ENCODE results near the gene LAPTM5.

The LAPTM5 gene

DNA sequence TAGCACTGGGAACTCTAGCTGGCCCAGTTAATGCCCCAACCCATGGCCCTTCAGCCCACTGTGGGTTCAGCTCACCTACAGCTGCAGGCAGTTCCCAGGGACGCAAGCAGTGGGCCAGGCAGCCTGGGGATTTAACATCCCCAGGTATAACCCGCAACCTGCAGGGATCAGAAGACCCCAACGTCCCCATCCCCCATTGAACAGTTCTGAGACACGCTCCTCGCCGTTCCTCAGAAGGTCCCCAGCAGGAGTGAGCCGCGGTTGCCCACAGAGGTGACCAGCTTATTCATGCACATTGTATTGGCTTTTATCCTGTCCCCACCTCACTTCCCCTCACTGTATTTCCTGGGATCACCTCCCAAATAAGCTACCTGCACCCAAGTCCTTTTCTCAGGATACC lies 29.2 kb downstream of the LAPTM5 start:
- no peak for DNase-seq (ENCODE audit: low spot score)
- TF ChIP-seq, protein P1, sequence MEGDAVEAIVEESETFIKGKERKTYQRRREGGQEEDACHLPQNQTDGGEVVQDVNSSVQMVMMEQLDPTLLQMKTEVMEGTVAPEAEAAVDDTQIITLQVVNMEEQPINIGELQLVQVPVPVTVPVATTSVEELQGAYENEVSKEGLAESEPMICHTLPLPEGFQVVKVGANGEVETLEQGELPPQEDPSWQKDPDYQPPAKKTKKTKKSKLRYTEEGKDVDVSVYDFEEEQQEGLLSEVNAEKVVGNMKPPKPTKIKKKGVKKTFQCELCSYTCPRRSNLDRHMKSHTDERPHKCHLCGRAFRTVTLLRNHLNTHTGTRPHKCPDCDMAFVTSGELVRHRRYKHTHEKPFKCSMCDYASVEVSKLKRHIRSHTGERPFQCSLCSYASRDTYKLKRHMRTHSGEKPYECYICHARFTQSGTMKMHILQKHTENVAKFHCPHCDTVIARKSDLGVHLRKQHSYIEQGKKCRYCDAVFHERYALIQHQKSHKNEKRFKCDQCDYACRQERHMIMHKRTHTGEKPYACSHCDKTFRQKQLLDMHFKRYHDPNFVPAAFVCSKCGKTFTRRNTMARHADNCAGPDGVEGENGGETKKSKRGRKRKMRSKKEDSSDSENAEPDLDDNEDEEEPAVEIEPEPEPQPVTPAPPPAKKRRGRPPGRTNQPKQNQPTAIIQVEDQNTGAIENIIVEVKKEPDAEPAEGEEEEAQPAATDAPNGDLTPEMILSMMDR (IDR thresholded peaks at IDR 0.05; ENCODE audit: borderline replicate concordance, control extremely low read depth, extremely low read depth, insufficient read depth, missing control alignments), result no peak
- in situ Hi-C loops (cut with MboI; ENCODE audit: low sequenced_read_pairs, unreplicated experiment), result loop anchor here (10.0 kb wide), 1 partner anchor 186 kb away; no protein-coding TSS in a partner anchor

GRCh38 chr1:30727824-30728223 lies 29.8 kb downstream of the LAPTM5 start:
- TF ChIP-seq, protein P1 (IDR thresholded peaks at IDR 0.05; ENCODE audit: borderline replicate concordance, control extremely low read depth, extremely low read depth, insufficient read depth, missing control alignments), result no peak
- in situ Hi-C loops (cut with MboI; ENCODE audit: low sequenced_read_pairs, unreplicated experiment), result loop anchor here (10.0 kb wide), 1 partner anchor 187 kb away; no protein-coding TSS in a partner anchor
- DNase-seq (ENCODE audit: low spot score), result no peak

DNA sequence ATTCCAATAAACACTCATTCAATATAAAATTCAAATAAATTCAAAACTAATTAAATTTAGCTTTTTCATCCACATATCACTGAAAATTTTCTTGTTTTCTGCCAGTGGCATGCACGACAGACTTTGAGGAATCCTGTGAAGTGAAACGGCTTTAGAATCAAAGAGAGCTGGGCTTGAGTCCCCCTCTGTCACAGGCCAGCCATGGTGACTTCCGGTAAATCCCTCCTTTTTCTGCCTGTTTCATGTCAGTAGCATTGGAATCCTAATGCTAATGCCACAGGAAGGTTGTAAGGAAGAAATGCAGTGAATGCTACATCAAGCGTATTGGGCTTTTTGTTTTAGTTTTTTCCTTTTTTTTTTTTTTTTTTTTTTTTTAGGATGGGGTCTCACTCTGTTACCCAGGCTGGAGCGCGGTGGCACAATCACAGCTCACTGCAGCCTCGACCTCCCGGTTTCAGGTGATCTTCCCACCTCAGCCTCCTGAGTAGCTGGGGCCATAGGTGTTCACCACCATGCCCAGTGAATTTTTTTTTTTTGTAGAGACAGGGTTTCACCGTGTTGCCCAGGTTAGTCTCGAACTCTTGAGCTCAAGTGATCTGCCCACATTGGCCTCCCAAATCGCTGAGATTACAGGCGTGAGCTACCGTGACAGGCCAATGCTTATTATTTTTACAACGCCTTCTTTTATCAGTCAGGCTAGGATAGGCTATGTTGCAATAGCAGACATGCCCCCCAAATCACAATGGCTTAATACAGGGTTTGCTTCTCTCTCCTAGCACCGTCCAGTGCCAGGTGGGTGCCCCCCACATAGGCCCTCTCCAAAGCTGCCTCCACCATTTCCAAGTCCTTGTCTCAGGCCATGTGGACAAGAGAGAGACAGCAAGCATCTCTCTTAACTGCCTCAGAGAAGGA lies 30.5 kb downstream of the LAPTM5 start:
- in situ Hi-C loops (cut with MboI; ENCODE audit: low sequenced_read_pairs, unreplicated experiment), result loop anchor here (10.0 kb wide), 1 partner anchor 188 kb away; no protein-coding TSS in a partner anchor
- DNase-seq (ENCODE audit: low spot score), result no peak
- TF ChIP-seq, protein P1 (IDR thresholded peaks at IDR 0.05; ENCODE audit: borderline replicate concordance, control extremely low read depth, extremely low read depth, insufficient read depth, missing control alignments), result no peak

- in situ Hi-C loops (cut with MboI; ENCODE audit: low sequenced_read_pairs, unreplicated experiment), result loop anchor here (10.0 kb wide), 1 partner anchor 189 kb away; no protein-coding TSS in a partner anchor
- TF ChIP-seq, protein P1 (IDR thresholded peaks at IDR 0.05; ENCODE audit: borderline replicate concordance, control extremely low read depth, extremely low read depth, insufficient read depth, missing control alignments), result no peak
- no peak for DNase-seq (ENCODE audit: low spot score)
These were observed 31.3 kb downstream of the LAPTM5 start for GRCh38 chr1:30726236-30726635.

- no peak for DNase-seq (ENCODE audit: low spot score)
- in situ Hi-C loops (cut with MboI; ENCODE audit: low sequenced_read_pairs, unreplicated experiment), result loop anchor here (10.0 kb wide), 1 partner anchor 189 kb away; no protein-coding TSS in a partner anchor
- TF ChIP-seq, protein P1 (IDR thresholded peaks at IDR 0.05; ENCODE audit: borderline replicate concordance, control extremely low read depth, extremely low read depth, insufficient read depth, missing control alignments), result no peak
These were observed 32.0 kb downstream of the LAPTM5 start for GRCh38 chr1:30725450-30726095.

DNA sequence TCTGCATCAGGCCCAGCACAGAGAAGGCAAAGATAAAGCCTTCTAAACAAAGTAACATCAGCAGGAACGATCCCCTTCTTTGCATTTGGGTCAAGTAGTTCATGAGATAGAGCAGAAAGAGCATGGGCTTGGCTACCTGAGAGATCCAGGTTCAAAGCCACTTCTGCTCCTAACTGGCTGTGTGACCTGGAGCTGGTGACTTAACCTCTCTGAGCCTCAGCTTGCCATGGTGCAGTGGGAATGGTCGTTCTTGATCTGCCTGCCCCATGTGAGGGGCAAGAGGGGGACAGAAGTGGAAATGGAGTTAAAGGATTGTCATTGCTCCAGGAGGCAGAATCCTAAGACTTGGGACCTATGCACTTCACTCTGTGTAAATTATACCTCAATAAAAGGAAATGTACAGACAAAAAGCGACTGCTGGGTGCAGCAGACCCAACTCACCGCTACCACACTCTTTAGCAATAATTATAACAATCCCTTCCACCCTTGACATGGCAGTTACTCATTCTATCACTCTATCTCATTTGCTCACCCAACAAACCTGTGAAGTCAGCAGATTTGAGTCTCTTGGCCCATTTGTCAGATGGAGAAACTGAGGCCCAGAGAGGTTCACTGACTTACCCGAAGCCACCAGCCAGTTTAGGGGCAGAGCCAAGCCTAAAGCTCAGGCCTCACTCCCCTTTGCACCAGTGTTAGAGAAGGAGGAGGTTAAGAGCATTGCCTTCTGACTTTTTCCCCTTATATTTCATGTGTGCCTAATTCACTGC lies 32.7 kb downstream of the LAPTM5 start:
- in situ Hi-C loops (cut with MboI; ENCODE audit: low sequenced_read_pairs, unreplicated experiment), result loop anchor here (10.0 to 25.0 kb wide), 2 partner anchors 190 to 1488 kb away; partner anchors contain the start of genes MECR and PTPRU
- DNase-seq (ENCODE audit: low spot score), result no peak
- TF ChIP-seq, protein P1 (IDR thresholded peaks at IDR 0.05; ENCODE audit: borderline replicate concordance, control extremely low read depth, extremely low read depth, insufficient read depth, missing control alignments), result no peak

Measured in GM13976 (cell line).